AG04450 (cell line): Measurements from ENCODE around the gene LCN10. TPM values are rescaled to one million over a fixed set of nuclear protein-coding genes. Genes with fewer than 3 reads are reported as not detected.
"Not testable (repeated sequence)": the region's sequence is repeated elsewhere in the genome, so short reads cannot be mapped to it uniquely, and the experiment has no call there.

Experiments
- CTCF ChIA-PET: fragments of 300-600, 350-600 bp; formaldehyde crosslinking; extraction: SDS; loops from one replicate; lab custom pipeline; 2022; ENCODE audit warnings: antibody characterized with exemption, inconsistent platforms; lab: Charles Lee
- POLR2A ChIA-PET: fragments of 350-600 bp; formaldehyde crosslinking; extraction: SDS; loops from one replicate; lab custom pipeline; 2021; ENCODE audit warnings: antibody characterized with exemption, inconsistent platforms; lab: Yijun Ruan, JAX
- DNase-seq: peaks from one replicate; pipeline ENCODE4 v3.0.0-alpha.2; 2011; ENCODE audit warnings: low read depth, low spot score
- H3K27ac ChIP-seq: one replicate; pipeline ENCODE4 v1.5.1; 2012; ENCODE audit warnings: low read depth, low read length, control low read depth
- H3K27me3 ChIP-seq: one replicate; pipeline ENCODE4 v1.6.0; 2012; ENCODE audit warnings: low read length; ENCODE audit not compliant: control insufficient read depth, insufficient read depth
- H3K4me3 ChIP-seq: 2 replicates; pipeline ENCODE4 v1.5.1; 2011; ENCODE audit warnings: mild to moderate bottlenecking, low read depth, low read length, control low read depth
- H3K9me3 ChIP-seq: 2 replicates; pipeline ENCODE4 v1.5.1; 2012; ENCODE audit warnings: low read length; ENCODE audit not compliant: control insufficient read depth, insufficient read depth
- CTCF ChIP-seq: IDR thresholded peaks from 2 replicates; pipeline ENCODE4 v1.5.1; 2011; ENCODE audit warnings: low read depth, low read length, control low read depth, inconsistent platforms
- polyA minus RNA-seq: library from RNA; depleted of rRNA, polyadenylated mRNA; stranded (reverse); fragments of >200 nt; gene quantifications from 2 replicates; pipeline ENCODE4 v1.2.3, GENCODE V29; 2011; rRNA and poly(A)+ RNA removed
- polyA plus RNA-seq: library from polyadenylated mRNA; depleted of rRNA; stranded (reverse); fragments of >200 nt; gene quantifications from 2 replicates; pipeline ENCODE4 v1.2.3, GENCODE V29; 2011; rRNA removed

Gene LCN10
- polyA plus RNA-seq (not detected in 2 replicates), polyA minus RNA-seq (not detected in 2 replicates)

DNA sequence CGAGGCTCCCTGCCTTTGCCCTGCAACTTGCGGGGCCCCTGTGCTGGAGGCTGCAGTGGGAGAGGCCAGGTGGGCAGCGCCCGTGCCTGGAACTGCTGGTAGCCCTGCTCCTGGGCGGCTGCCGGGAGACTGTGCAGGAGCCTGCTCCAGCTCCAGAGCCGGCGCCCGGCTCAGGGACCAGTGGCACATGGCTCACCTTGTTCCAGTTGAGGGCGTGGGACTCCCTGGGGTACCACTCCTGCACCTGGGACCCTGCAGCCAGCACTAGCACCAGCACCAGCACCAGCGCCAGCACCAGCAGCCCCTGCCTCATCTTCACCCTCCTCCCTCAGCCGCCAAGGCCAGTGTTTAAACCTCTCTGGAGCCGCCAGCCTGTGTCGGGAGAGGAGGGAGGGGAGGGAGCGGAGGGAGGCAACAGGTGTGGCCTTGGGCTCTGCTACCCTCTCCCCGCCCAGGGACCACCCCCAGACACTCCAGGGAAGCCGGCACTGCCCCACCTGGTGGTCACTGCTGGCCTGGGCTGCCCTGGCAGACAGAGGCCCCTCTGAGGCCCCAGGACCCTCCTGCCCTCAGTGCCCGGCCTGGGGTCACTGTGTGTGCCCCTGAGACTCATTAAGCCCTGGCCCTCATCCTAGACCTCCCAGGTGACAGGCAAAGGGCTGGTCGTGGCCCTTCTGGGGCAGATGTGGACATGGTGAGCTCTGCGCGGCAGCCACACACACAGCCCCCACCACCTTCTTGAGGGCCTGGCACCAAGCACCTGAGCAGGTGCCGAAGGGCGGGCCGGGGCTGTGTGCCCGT lies at the start of gene LCN10:
LCN10 (minus strand) TSS at position 350 of the 801 bp plus-strand sequence; CDS start at position 313, 37 bp downstream.
- DNase-seq = no peak
- POLR2A ChIA-PET = no interaction called here
- peaks cover 57% of the 10 kb centered on the region for H3K27me3 ChIP-seq

DNA sequence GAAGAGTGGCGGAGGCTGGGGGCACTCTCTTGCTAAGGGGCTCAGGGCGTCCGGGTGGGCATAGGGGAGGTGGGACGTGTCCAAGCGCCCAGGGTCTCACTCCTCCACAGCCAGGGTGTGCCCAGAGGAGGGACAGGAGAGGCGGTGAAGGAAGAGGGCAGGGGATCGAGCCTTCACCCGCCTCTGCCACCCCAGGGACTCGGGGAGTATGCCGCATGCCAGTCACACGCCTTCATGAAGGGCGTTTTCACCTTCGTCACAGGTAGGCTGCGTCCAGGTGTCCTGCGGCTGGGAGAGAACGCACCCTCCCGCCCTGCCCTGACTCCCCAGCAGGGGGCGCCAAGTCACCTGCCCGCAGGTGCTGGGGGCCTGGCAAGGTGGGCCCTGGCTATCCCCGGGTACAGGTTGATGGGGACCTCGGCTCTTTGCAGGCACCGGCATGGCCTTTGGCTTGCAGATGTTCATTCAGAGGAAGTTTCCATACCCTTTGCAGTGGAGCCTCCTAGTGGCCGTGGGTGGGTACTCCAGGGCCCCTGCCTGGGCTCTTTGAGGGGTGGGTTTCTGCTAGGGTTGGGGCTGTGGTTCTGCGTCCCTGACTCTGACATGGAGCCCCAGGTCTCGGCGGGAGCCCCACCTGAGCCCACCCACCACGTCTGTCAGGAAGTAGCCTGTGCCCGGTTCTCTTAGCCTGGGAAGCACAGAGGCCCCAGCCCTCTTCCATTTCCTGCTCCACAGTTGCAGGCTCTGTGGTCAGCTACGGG lies 49.0 kb upstream of the LCN10 start:
- Histone ChIP-seq H3K4me3 (peak overlapping the region; percentile 91), H3K27me3 (peaks cover 9% of the 10 kb centered on the region), H3K9me3 (no peaks in the 10 kb centered on the region; the same call in 1 of the 2 replicates), H3K27ac (peak overlapping the region; percentile 57)
- TF ChIP-seq CTCF = peak; percentile 93
- ChIA-PET POLR2A (no interaction called here), CTCF (interaction anchor here (0.6 to 2.7 kb wide), 4 partner anchors 11 to 233 kb away, joined by 3 to 13 read pairs (median 8); partner anchors contain the start of gene RABL6)
- no peak for DNase-seq

More for the DNA sequence above, at the start of gene LCN10:
- TF ChIP-seq CTCF = peak; percentile 45
- Histone ChIP-seq H3K9me3 (peaks cover 10% of the 10 kb centered on the region; the same call in 1 of the 2 replicates), H3K27ac (no peak within 1 kb of the TSS), H3K4me3 (no peak within 1 kb of the TSS)
- CTCF ChIA-PET = interaction anchor here (0.6 kb wide), 1 partner anchor 285 kb away, joined by 3 read pairs; no protein-coding TSS in a partner anchor

GRCh38 chr9:136790640-136791515 lies 48.1 kb upstream of the LCN10 start, which contains the start of gene TMEM141:
Gene TMEM141 (plus strand): TSS chr9:136791344. CDS start chr9:136791371, 27 bp downstream.
- Histone ChIP-seq H3K4me3 (peak within 1 kb of the TSS; percentile 91), H3K27ac (peak within 1 kb of the TSS; percentile 57), H3K9me3 (no peaks in the 10 kb centered on the region; the same call in 1 of the 2 replicates), H3K27me3 (peaks cover 4% of the 10 kb centered on the region)
- POLR2A ChIA-PET = interaction anchor here (0.5 to 1.0 kb wide), 6 partner anchors 9 to 402 kb away, joined by 3 to 4 read pairs (median 3); partner anchors contain the start of genes AJM1 and FUT7
- CTCF ChIA-PET = interaction anchor here (0.6 to 1.2 kb wide), 2 partner anchors 51 to 244 kb away, joined by 4 read pairs; partner anchors contain the start of gene AJM1
- TF ChIP-seq CTCF = no peak
- DNase-seq = peak; percentile 99

DNA sequence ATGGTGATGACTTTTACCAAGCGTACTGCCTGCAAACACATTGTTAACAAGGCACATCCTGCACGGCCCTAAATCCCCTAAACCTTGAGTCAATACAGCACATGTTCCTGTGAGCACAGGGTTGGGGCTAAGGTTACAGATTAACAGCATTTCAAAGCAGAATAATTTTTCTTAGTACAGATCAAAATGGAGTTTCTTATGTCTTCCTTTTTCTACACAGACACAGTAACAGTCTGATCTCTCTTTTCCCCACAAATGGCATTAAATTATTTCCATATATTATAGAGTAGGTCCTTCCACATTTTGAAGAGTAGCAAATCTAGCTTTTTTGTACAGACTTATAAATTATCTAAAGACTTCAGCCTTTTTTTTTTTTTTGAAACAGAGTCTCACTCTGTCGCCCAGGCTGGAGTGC lies 46.8 kb upstream of the LCN10 start:
- Histone ChIP-seq H3K4me3 (no peak overlapping the region), H3K9me3 (no peaks in the 10 kb centered on the region; the same call in 1 of the 2 replicates), H3K27me3 (no peaks in the 10 kb centered on the region), H3K27ac (no peak overlapping the region)
- no peak for TF ChIP-seq CTCF
- POLR2A ChIA-PET = no interaction called here
- no peak for DNase-seq
- CTCF ChIA-PET = interaction anchor here (2.0 kb wide), 1 partner anchor 240 kb away, joined by 9 read pairs; no protein-coding TSS in a partner anchor

DNA sequence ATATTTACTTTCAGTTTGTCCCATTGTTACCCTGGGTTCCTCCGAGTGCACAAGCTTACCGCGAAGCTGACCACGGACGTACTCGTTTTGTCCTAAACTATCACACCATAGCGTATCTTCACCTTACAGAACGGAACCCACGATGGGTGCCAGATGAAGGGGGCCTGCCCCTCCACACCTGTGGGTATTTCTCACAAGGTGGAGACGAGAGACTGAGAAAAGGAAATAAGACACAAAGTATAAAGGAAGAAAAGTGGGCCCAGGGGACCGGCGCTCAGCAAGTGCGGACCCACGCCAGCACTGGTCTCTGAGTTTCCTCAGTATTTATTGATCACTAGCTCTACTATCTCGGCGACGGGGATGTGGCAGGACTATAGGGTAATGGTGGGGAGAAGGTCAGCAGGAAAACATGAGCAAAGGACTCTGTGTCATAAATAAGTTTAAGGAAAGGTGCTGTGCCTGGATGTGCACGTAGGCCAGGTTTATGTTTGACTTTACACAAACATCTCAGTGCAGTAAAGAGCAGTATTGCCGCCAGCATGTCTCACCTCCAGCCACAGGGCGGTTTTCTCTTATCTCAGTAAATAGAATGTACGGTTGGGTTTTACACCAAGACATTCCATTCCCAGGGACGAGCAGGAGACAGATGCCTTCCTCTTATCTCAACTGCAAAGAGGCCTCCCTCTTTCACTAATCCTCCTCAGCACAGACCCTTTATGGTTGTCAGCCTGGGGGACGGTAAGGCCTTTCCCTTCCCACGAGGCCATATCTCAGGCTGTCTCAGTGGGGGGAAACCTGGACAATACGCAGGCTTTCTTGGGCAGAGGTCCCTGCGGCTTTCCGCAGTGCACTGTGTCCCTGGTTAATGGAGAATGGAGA lies 46.1 kb upstream of the LCN10 start:
- CTCF ChIA-PET = interaction anchor here (0.6 to 3.7 kb wide), 7 partner anchors 11 to 428 kb away, joined by 3 to 31 read pairs (median 9); partner anchors contain the start of gene AJM1
- H3K27ac ChIP-seq, POLR2A ChIA-PET, H3K9me3 ChIP-seq, DNase-seq, H3K27me3 ChIP-seq, H3K4me3 ChIP-seq: not testable (repeated sequence)
